Keratinocyte (primary cell): ENCODE results near the gene WASHC2C.
"Not testable (repeated sequence)": the region's sequence is repeated elsewhere in the genome, so short reads cannot be mapped to it uniquely, and the experiment has no call there.

Source experiments
- CTCF ChIP-seq, 3 experiments: IDR thresholded peaks in 1 of 3; conservative IDR thresholded peaks in 1 of 3; optimal IDR thresholded peaks in 1 of 3; 2 replicates in 2 of 3; 3 replicates in 1 of 3; pipeline versions ENCODE3 to v1.5.1; 2011; ENCODE audit warnings: low read length in 3 of 3, mild to moderate bottlenecking in 3 of 3, moderate library complexity in 2 of 3, control low read depth in 1 of 3, inconsistent platforms in 1 of 3; ENCODE audit not compliant: insufficient read depth in 2 of 3; ENCODE audit errors: extremely low read depth in 1 of 3
- EZH2 ChIP-seq: IDR thresholded peaks from one replicate; pipeline ENCODE4 v1.6.1; 2012; ENCODE audit warnings: inconsistent platforms, mild to moderate bottlenecking, low read length, moderate library complexity

- not testable (repeated sequence) for TF ChIP-seq CTCF (optimal IDR thresholded peaks at IDR 0.05 in 1 of 3, IDR thresholded peaks at IDR 0.05 in 1 of 3, conservative IDR thresholded peaks at IDR 0.05 in 1 of 3; ENCODE audit: extremely low read depth in 1 of 3, insufficient read depth in 2 of 3, low read length in 3 of 3); EZH2
Observed at GRCh38 chr10:45727421-45727965, 427 bp downstream of the WASHC2C start.
